GM10847 (cell line): ENCODE data around the gene GIMAP8.

Experiments
- POLR2A ChIP-seq: IDR thresholded peaks from 2 replicates; pipeline ENCODE4 v1.6.1; 2011; ENCODE audit not compliant: insufficient read length; ENCODE audit errors: extremely low read depth

GIMAP8 gene

DNA sequence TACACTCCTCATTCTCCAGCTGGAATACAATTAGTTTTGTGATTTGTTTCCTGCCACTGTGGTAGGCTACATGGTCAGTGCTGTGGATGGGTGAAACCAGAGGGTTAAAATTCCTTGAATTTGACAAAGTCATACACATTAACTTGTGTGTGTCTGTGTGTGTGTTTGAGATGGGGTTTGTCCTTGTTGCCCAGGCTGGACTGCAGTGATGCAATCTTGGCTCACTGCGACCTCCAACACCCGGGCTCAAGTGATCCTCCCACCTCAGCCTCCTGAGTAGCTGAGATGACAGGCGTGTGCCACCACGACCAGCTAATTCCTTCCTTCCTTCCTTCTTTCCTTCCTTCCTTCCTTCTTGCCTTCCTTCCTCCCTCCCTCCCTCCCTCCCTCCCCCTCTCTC, 24.8 kb upstream of the GIMAP8 start:
- no peak for TF ChIP-seq POLR2A

DNA sequence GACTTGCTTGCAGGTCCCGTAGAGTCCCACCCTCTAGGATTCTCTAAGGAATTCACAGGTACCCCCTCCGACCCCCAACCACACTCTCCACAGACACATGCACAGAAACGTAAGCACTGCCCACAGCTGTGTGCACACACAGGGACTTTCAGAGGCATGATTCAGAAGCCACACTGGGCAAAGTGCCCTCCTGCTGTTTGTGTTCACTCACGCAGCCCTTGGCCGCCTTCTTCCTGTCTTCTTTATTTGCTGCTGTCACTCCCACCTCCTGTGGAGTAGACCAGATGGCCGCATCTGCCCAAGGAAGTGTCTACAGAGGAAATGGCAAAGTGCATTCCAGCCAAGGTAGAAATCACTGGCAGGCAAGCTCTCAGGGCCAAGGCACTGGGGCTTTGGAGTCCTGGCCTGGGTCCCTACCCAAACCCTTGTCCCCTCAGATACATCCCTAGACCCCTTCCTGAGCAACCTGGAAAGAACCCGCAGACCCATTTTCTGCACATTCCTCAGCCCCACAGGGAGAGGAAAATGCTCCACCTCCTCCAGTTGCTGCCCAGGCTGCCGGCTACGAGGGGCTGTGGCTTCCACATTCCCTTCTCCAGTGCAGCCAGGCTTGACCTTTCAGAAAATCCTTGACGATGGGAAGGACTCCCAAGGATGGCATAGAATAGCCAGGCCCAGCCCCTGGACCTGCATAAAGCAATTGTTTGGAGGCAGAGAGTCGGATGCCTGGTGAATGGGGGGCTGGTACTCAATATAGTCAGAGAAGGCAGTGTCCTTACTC, 21.6 kb upstream of the GIMAP8 start:
- no peak for TF ChIP-seq POLR2A

DNA sequence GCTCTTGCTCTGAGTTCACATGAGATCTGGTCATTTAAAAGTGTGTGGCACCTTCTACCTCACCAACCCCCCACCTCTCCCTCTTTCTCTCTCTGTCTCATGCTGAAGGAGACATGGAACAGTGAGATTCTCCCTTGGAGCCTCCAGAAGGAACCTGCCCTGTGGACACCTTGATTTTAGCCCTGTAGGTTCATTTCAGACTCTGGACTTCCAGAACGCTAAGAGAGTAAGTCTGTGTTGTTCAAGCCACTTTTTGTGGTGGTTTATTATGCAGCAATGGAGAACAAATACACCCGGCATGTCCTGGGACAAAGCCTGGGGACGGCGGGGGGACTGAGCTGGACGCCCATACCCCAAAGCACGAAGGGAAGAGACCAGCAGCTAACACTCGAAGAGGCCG, 20.7 kb upstream of the GIMAP8 start:
- TF ChIP-seq POLR2A = no peak

DNA sequence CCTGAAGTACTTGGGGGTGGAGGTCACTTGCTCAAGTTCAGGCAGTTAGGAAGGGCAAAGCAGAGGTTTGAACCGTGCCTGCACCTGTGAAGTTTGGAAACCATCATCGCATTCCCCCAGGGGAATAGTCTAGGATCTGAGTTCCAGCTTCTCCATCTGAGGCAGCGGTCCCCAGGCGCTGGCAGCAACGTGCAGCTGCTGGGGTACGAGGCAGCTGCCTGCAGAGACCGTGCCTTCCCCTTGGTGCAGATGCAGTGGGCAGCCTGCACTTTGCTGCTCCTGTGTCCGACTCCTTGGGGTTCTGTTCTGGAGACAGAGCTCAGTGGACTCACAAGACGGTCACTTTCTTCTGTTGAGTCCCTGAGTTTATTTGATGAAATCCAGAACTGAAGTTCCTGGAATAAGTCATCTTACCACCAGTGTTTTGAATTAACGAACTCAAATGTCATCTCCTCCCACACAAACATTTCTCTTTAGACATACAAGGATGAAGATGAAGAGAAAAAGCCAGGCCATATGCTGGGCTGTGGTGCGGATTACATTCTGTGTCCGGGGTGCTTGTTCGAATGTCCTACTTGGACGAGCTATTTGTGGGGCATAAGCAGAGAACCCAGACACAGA, 19.9 kb upstream of the GIMAP8 start:
- no peak for TF ChIP-seq POLR2A

DNA sequence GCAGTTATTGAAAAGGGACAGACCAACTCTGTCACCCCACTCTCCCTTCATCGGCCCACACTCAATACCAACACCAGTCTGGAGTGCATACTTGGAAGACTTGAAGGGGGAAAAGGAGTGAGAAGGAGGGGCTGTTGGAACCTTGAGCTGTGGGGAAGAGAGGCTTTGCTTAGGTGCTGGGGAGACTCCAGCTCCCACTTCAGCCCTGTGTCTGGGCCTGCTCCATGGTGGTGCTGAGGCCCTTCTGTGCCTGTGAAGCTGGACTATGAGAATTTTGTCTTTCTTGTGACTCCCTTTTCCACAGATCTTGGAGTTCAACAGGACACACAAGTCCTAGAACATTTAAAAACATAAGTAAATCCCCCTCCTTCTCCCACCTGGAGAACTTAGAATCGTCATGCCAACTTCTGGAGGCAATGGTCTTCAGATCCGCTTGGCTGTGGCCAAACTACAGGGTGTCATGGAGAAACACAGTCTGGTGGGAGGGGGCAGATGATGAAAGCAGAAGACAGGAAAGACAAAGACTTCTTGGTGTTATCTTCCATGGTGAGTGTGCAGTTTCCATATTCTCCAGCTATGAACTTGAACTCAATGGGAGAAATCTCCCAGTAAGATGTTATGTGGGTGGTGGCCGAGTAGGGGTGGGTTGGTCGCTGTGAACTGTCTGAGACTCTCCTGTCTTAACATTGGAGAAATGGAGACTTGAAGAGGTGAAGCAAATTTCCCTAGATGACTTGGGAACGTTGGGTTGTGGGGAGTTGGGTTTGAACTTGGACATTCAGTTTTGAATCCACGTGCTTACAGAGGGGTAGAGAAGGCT, 18.4 kb upstream of the GIMAP8 start:
- TF ChIP-seq POLR2A = no peak

DNA sequence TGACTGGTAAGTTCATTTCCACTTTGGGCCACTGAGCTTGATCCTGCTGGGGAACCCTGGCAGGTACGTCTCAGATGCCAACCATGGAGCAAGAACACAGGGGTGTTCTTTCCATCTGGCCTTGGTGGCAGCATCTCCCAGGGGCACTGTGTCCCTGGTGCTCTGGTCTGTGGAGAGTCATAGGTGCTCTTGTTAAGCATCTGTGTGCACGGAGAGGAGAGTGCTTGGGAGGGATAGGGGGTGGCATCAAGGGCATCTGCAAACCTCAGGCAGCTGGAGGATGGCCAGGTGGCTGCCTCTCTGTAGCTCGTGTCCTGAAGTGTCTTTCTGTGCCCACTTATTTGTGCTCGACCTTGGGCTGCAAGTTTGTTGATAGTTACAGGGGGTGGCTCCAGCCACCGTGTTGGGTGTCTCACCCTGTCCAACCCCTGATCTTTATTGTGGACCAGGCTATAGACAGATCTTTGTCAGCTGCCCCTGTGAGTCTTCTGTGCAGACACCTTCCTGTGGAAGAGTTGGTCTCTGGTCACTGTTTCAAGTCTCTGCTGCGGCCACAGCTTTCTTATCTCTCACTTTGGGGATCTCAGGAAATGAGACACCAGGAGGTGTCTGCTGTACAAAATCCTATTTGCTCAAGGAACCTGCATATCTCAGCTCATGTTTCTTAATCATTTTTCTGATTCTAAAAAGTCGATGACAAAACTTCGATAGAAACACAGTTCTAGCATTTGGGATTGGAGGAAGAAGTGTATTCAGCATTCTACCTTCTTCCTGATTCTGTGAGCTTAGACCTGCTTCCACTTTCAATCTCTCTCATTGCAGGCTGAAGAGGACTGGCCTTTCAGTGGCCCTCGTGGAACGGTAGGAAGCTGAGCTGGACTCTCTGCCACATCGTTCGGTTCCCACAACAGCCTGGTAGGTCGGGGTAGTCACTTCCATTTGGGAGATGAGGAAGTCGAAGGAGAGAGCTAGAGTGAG, 17.2 kb upstream of the GIMAP8 start:
- peak; percentile 17 for TF ChIP-seq POLR2A

DNA sequence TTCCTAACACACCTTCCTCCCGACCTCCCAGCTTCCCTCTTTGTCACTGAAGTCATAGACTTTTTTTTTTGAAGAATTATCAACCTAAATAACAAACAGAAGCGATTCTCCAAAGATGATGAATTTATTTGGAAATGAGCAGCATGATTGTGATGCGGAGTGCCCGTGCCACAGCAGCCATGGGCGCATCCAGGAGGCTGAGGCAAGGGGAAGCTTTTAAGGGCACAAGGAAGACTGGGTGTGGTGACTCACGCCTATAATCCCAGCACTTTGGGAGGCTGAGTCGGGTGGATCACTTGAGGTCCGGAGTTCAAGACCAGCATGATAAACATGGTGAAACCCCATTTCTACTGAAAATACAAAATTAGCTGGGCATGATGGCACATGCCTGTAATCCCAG, 16.2 kb upstream of the GIMAP8 start:
- TF ChIP-seq POLR2A = no peak

DNA sequence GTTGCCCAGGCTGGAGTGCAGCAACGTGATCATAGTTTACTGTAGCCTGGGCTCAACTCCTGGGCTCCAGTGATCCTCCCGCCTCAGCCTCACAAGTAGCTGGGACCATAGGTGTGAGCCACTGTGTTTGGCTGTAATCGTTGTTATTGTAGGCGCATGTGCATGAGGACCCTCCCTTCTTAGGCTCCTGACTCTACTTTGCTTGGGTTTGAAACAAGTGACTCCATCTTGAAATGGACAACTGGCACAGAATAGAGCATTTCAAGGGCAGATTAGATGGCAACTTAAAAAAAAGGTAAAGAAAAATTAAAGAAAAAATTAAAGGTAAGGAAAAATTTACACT, 15.4 kb upstream of the GIMAP8 start:
- no peak for TF ChIP-seq POLR2A

DNA sequence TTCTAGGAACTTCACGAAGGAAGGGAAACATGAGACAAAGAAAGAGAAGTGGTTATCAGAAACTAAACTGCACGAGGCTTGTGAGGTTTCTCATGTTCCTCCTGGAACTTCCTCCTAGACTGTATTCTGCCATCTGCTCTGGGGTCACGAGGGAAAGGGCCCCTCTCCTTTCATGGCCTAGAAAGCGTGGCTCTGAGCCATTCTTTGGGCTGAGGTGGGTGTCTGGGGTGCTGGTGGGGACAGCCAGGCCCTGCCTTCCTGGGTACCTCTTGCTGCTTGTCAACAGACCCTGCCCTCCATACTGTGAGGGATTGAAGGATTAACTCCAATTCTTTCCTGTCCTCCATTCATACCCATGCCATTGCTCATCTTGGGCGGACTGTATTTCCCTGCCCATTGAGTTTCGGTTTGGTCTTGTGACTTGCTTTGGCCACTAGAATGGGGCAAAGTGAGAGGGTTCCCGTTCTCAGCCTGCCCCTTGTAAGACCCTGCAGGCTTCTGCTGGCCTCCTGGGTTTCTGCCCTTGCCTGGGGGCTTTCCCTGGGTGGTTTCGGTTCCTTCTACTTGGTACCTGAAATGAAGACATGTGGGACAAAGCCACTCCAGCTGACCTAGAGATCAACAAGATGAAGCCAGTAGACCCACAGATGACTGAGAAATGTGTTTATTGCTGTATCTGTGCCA, 14.9 kb upstream of the GIMAP8 start:
- TF ChIP-seq POLR2A = no peak

DNA sequence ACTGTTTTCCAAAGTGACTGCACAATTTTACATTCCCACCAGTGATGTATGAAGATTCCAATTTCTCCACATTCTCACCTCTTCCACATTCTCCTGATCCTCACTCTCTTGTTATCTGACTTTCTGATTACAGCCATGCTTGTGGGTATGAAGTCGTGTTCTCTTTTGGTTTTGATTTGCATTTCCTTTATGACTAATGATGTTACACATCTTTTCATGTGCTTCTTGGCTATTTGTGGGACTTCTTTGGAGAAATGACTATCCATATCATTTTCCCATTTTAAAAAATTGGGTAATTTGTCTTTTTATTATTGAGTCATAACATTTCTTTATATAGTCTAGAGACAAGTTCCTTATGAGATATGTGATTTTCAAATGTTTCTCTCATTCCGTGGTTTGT, 10.5 kb upstream of the GIMAP8 start:
- TF ChIP-seq POLR2A = no peak

DNA sequence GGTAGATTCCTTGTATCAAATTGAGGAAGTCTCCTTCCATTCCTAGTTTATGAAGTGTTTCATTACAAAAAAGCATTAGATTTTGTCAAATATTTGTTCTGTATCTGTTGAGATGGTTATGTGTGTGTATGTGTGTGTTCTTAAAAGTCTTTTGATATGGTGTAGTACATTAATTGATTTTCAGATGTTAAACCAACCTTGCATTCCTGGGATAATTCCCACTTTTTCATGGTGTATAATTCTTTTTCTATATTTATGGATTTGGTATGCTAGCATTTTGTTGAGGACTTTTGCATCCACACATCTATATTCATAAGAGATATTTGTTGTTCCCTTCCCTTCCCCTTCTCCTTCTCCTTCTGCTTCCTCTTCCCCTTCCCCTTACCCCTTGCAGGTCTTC, 8.9 kb upstream of the GIMAP8 start:
- no peak for TF ChIP-seq POLR2A

DNA sequence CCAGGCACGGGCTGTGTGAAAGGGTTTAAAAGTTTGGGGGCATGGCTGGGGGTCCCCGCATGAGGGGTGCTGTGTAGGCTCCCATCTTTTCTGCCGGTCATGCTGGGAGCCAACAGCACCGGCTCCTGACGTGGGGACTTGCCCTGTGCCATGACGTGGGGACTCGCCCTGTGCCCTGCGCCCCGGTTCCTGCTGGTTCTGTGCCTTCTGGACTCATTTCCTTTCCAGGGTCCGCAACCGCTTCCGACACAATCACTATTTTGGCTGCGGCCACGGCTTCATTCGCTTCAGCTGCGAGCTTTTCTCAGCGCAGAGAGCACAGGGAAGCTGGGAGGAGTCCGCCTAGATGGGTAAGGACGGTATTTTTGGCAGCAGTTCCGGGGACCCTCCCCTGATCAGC, 7.6 kb upstream of the GIMAP8 start:
- TF ChIP-seq POLR2A = no peak

DNA sequence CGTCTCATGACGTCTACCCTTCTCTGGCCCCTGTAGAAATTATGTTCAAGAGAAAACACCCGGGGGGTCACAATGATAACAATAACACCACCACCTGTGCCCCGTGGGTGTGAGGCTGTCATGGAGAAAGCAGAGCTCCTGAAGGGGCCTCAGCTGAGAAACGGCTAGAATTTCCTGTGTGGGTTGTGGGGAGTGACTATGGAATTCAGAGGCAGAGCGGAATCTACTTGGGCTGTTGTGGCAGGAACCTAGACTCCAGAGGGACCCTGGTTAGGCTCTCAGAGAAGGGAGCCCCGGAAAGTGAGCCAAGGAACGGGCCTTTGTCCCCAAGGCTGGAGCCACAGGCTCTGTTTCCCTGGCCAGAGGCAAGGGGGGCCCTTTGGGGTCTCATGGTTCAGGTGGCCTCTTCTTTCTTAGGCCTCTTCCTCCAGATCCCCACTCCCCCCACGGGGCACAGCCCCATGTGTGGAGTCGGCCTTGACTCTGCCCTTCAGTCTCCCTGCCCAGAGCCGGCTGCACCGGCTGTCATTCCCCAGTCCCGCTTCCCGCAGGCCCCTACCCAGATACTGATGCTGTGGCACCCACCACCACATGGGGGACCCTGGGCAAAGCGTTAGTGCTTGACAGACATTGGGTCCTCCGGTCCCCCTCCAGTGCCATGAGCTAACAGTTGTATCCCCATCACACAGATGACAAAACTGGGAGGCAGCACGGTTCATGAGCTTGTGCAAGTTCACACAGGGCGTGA, 6.5 kb upstream of the GIMAP8 start:
- no peak for TF ChIP-seq POLR2A
